Mucosa of stomach (tissue), 1 donor: ENCODE measurements around the gene CER1.

ENCODE experiments used
- H3K27me3 ChIP-seq: one replicate; pipeline ENCODE4 v1.7.0; 2013; ENCODE audit warnings: mild to moderate bottlenecking, low read length; ENCODE audit not compliant: control insufficient read depth, insufficient read depth
- H3K36me3 ChIP-seq: one replicate; pipeline ENCODE4 v1.7.0; 2013; ENCODE audit warnings: low read length; ENCODE audit not compliant: control insufficient read depth, insufficient read depth
- H3K4me1 ChIP-seq: one replicate; pipeline ENCODE4 v1.7.0; 2013; ENCODE audit warnings: mild to moderate bottlenecking, low read length; ENCODE audit not compliant: control insufficient read depth, insufficient read depth
- H3K4me3 ChIP-seq: one replicate; pipeline ENCODE4 v1.7.0; 2013; ENCODE audit warnings: low read length
- H3K9ac ChIP-seq: one replicate; pipeline ENCODE4 v1.7.0; 2013; ENCODE audit warnings: mild to moderate bottlenecking, low read length, moderate library complexity
- H3K9me3 ChIP-seq: one replicate; pipeline ENCODE4 v1.7.0; 2013; ENCODE audit warnings: mild to moderate bottlenecking, low read length, moderate library complexity; ENCODE audit not compliant: control insufficient read depth
- donor health status: Pancreatic carcinoma.

CER1 gene

GRCh38 chr9:14722391-14723035 is at the start of gene CER1:
TSS of gene CER1 (minus strand) at chr9:14722733. CDS start at chr9:14722672, 61 bp downstream.
- no peaks in the 10 kb centered on the region for H3K4me1 ChIP-seq
- H3K27me3 ChIP-seq, result no peaks in the 10 kb centered on the region
- H3K9ac ChIP-seq, result no peak within 1 kb of the TSS
- H3K9me3 ChIP-seq, result no peaks in the 10 kb centered on the region
- H3K4me3 ChIP-seq, result no peak within 1 kb of the TSS
- no peaks in the 10 kb centered on the region for H3K36me3 ChIP-seq

GRCh38 chr9:14770592-14770991 is 48.1 kb upstream of the CER1 start:
- Histone ChIP-seq H3K36me3 (no peaks in the 10 kb centered on the region), H3K4me3 (no peak overlapping the region), H3K4me1 (no peaks in the 10 kb centered on the region), H3K27me3 (no peaks in the 10 kb centered on the region), H3K9me3 (no peaks in the 10 kb centered on the region), H3K9ac (no peak overlapping the region)

- no peaks in the 10 kb centered on the region for H3K27me3 ChIP-seq
- no peak overlapping the region for H3K4me3 ChIP-seq
- no peaks in the 10 kb centered on the region for H3K4me1 ChIP-seq
- no peaks in the 10 kb centered on the region for H3K36me3 ChIP-seq
- no peaks in the 10 kb centered on the region for H3K9me3 ChIP-seq
- H3K9ac ChIP-seq, result no peak overlapping the region
Measured at GRCh38 chr9:14769230-14769571, 46.7 kb upstream of the CER1 start.

GRCh38 chr9:14768405-14769229 is 46.1 kb upstream of the CER1 start:
- H3K27me3 ChIP-seq, result no peaks in the 10 kb centered on the region
- H3K9ac ChIP-seq, result no peak overlapping the region
- H3K36me3 ChIP-seq, result no peaks in the 10 kb centered on the region
- H3K4me1 ChIP-seq, result no peaks in the 10 kb centered on the region
- H3K4me3 ChIP-seq, result no peak overlapping the region
- H3K9me3 ChIP-seq, result no peaks in the 10 kb centered on the region

GRCh38 chr9:14766299-14766698 is 43.8 kb upstream of the CER1 start:
- H3K4me1 ChIP-seq, result no peaks in the 10 kb centered on the region
- no peak overlapping the region for H3K9ac ChIP-seq
- H3K27me3 ChIP-seq, result no peaks in the 10 kb centered on the region
- no peaks in the 10 kb centered on the region for H3K9me3 ChIP-seq
- no peak overlapping the region for H3K4me3 ChIP-seq
- no peaks in the 10 kb centered on the region for H3K36me3 ChIP-seq

- no peaks in the 10 kb centered on the region for H3K27me3 ChIP-seq
- H3K9ac ChIP-seq, result no peak overlapping the region
- H3K36me3 ChIP-seq, result no peaks in the 10 kb centered on the region
- H3K4me3 ChIP-seq, result no peak overlapping the region
- H3K9me3 ChIP-seq, result no peaks in the 10 kb centered on the region
- H3K4me1 ChIP-seq, result no peaks in the 10 kb centered on the region
Measured at GRCh38 chr9:14761584-14761983, 39.1 kb upstream of the CER1 start.

GRCh38 chr9:14760060-14760459 is 37.5 kb upstream of the CER1 start:
- Histone ChIP-seq H3K4me1 (no peaks in the 10 kb centered on the region), H3K9me3 (no peaks in the 10 kb centered on the region), H3K4me3 (no peak overlapping the region), H3K27me3 (no peaks in the 10 kb centered on the region), H3K36me3 (no peaks in the 10 kb centered on the region), H3K9ac (no peak overlapping the region)

- no peaks in the 10 kb centered on the region for H3K9me3 ChIP-seq
- H3K4me3 ChIP-seq, result no peak overlapping the region
- H3K36me3 ChIP-seq, result no peaks in the 10 kb centered on the region
- H3K4me1 ChIP-seq, result no peaks in the 10 kb centered on the region
- no peaks in the 10 kb centered on the region for H3K27me3 ChIP-seq
- H3K9ac ChIP-seq, result no peak overlapping the region
Measured at GRCh38 chr9:14756291-14756690, 33.8 kb upstream of the CER1 start.

GRCh38 chr9:14752871-14753270 is 30.3 kb upstream of the CER1 start:
- Histone ChIP-seq H3K4me1 (no peaks in the 10 kb centered on the region), H3K27me3 (no peaks in the 10 kb centered on the region), H3K36me3 (no peaks in the 10 kb centered on the region), H3K9ac (no peak overlapping the region), H3K4me3 (no peak overlapping the region), H3K9me3 (no peaks in the 10 kb centered on the region)

- no peaks in the 10 kb centered on the region for H3K4me1 ChIP-seq
- no peak overlapping the region for H3K9ac ChIP-seq
- no peaks in the 10 kb centered on the region for H3K27me3 ChIP-seq
Measured at GRCh38 chr9:14752271-14752670, 29.7 kb upstream of the CER1 start.

GRCh38 chr9:14750821-14751220 is 28.3 kb upstream of the CER1 start:
- no peak overlapping the region for H3K4me3 ChIP-seq
- no peaks in the 10 kb centered on the region for H3K4me1 ChIP-seq
- no peak overlapping the region for H3K9ac ChIP-seq
- no peaks in the 10 kb centered on the region for H3K27me3 ChIP-seq
- no peaks in the 10 kb centered on the region for H3K36me3 ChIP-seq
- no peaks in the 10 kb centered on the region for H3K9me3 ChIP-seq

More at GRCh38 chr9:14752271-14752670, 29.7 kb upstream of the CER1 start:
- Histone ChIP-seq H3K4me3 (no peak overlapping the region), H3K36me3 (no peaks in the 10 kb centered on the region), H3K9me3 (no peaks in the 10 kb centered on the region)

- no peaks in the 10 kb centered on the region for H3K27me3 ChIP-seq
- no peaks in the 10 kb centered on the region for H3K36me3 ChIP-seq
- H3K4me3 ChIP-seq, result no peak overlapping the region
- H3K4me1 ChIP-seq, result no peaks in the 10 kb centered on the region
- H3K9ac ChIP-seq, result no peak overlapping the region
- no peaks in the 10 kb centered on the region for H3K9me3 ChIP-seq
Measured at GRCh38 chr9:14749741-14750211, 27.2 kb upstream of the CER1 start.
